Measurements from ENCODE around the gene SSH3.

Gene SSH3

GRCh38 chr11:67268962-67269268, 34.4 kb upstream of the SSH3 start:
- no peak for DNase-seq

GRCh38 chr11:67269401-67270255, 33.7 kb upstream of the SSH3 start:
- no peak for DNase-seq

- no peak for DNase-seq
These were observed 32.8 kb upstream of the SSH3 start for GRCh38 chr11:67270256-67271204.

- no peak for DNase-seq
These were observed 32.2 kb upstream of the SSH3 start for GRCh38 chr11:67271205-67271540.

- no peak for DNase-seq
These were observed 31.6 kb upstream of the SSH3 start for GRCh38 chr11:67271541-67272284.

GRCh38 chr11:67272327-67273259, 30.7 kb upstream of the SSH3 start:
- no peak for DNase-seq

- DNase-seq, result no peak
These were observed 29.9 kb upstream of the SSH3 start for GRCh38 chr11:67273260-67273990.

- DNase-seq, result no peak
These were observed 28.3 kb upstream of the SSH3 start for GRCh38 chr11:67274768-67275605.

GRCh38 chr11:67275606-67276409, 27.5 kb upstream of the SSH3 start:
- no peak for DNase-seq

GRCh38 chr11:67276781-67277230, 26.5 kb upstream of the SSH3 start:
- no peak for DNase-seq

GRCh38 chr11:67277231-67277961, 25.9 kb upstream of the SSH3 start:
- no peak for DNase-seq

- no peak for DNase-seq
These were observed 25.0 kb upstream of the SSH3 start for GRCh38 chr11:67278135-67278938.

GRCh38 chr11:67278939-67279588, 24.3 kb upstream of the SSH3 start:
- DNase-seq, result no peak

- no peak for DNase-seq
These were observed 23.6 kb upstream of the SSH3 start for GRCh38 chr11:67279589-67280340.

GRCh38 chr11:67280341-67280787, 23.0 kb upstream of the SSH3 start:
- no peak for DNase-seq

GRCh38 chr11:67280788-67281551, 22.4 kb upstream of the SSH3 start:
- no peak for DNase-seq
